SU-DHL-6 (cell line): ENCODE data around the gene MPHOSPH6.
"Not testable (repeated sequence)": the region's sequence is repeated elsewhere in the genome, so short reads cannot be mapped to it uniquely, and the experiment has no call there.

Experiments
- H2AFZ ChIP-seq: fragments of 200-600 bp; sonication (generic); 2 replicates; pipeline ENCODE4 v1.6.1; 2014; ENCODE audit warnings: low read depth, mild to moderate bottlenecking, moderate library complexity, mixed read lengths, antibody characterized with exemption, low read length; ENCODE audit not compliant: severe bottlenecking
- H3F3A ChIP-seq: fragments of 200-600 bp; shearing (Covaris generic); 2 replicates; pipeline ENCODE4 v1.6.0; 2016; ENCODE audit warnings: antibody characterized with exemption, mild to moderate bottlenecking; ENCODE audit not compliant: insufficient read depth
- H3K27ac ChIP-seq: fragments of 200-600 bp; sonication (generic); 2 replicates; pipeline ENCODE4 v1.5.1; 2016; ENCODE audit warnings: low read depth, mild to moderate bottlenecking, low read length, moderate library complexity, mixed read lengths
- H3K27me3 ChIP-seq: fragments of 200-600 bp; sonication (generic), shearing (Covaris generic); 2 replicates; pipeline ENCODE4 v1.6.0; 2014; ENCODE audit warnings: mild to moderate bottlenecking, low read length
- H3K36me3 ChIP-seq: fragments of 200-600 bp; sonication (generic); 2 replicates; pipeline ENCODE4 v1.6.1; 2014; ENCODE audit warnings: mild to moderate bottlenecking, low read length, mixed read lengths
- H3K4me2 ChIP-seq: fragments of 300-600, 200-600 bp; shearing (Covaris generic), sonication (generic); 2 replicates; pipeline ENCODE4 v1.6.0; 2014; ENCODE audit warnings: low read length, low read depth, mild to moderate bottlenecking; ENCODE audit not compliant: poor library complexity, severe bottlenecking
- H3K4me3 ChIP-seq: fragments of 200-600 bp; sonication (generic); 2 replicates; pipeline ENCODE4 v1.5.1; 2014; ENCODE audit warnings: antibody characterized with exemption, low read length, mild to moderate bottlenecking, mixed read lengths; ENCODE audit not compliant: insufficient read depth, poor library complexity, severe bottlenecking
- H3K79me2 ChIP-seq: fragments of 200-600 bp; sonication (generic); 2 replicates; pipeline ENCODE4 v1.6.1; 2014; ENCODE audit warnings: mild to moderate bottlenecking, low read length, moderate library complexity; ENCODE audit not compliant: insufficient read depth
- H3K9ac ChIP-seq: fragments of 200-600 bp; sonication (generic); 2 replicates; pipeline ENCODE4 v1.7.0; 2014; ENCODE audit warnings: mild to moderate bottlenecking, low read length
- H3K9me2 ChIP-seq: fragments of 200-600 bp; sonication (generic); replicated peaks from 2 replicates; pipeline ENCODE4 v1.6.1; 2014; ENCODE audit warnings: low read length; ENCODE audit not compliant: insufficient read depth
- H3K9me3 ChIP-seq: fragments of 200-600 bp; sonication (generic); 2 replicates; pipeline ENCODE4 v1.6.1; 2014; ENCODE audit warnings: low read length, mixed read lengths; ENCODE audit not compliant: insufficient read depth
- H4K20me1 ChIP-seq: fragments of 200-600 bp; sonication (generic); 2 replicates; pipeline ENCODE4 v1.6.1; 2014; ENCODE audit warnings: low read depth, mild to moderate bottlenecking, antibody characterized with exemption, low read length, moderate library complexity, mixed read lengths
- EZH2phosphoT487 ChIP-seq: fragments of 200-600 bp; sonication (generic), shearing (Covaris generic); conservative IDR thresholded peaks from 2 replicates; pipeline ENCODE4 v1.6.1; 2018; ENCODE audit warnings: mild to moderate bottlenecking, antibody characterized with exemption, low read length, moderate library complexity, mixed read lengths
- TF ChIP-seq, protein P1 (sequence below): fragments of 200-600 bp; sonication (generic); IDR thresholded peaks from one replicate; pipeline ENCODE4 v1.5.1; 2017; ENCODE audit warnings: antibody characterized with exemption, mild to moderate bottlenecking, low read length, moderate library complexity; ENCODE audit not compliant: insufficient read depth, poor library complexity, severe bottlenecking

Gene MPHOSPH6

DNA sequence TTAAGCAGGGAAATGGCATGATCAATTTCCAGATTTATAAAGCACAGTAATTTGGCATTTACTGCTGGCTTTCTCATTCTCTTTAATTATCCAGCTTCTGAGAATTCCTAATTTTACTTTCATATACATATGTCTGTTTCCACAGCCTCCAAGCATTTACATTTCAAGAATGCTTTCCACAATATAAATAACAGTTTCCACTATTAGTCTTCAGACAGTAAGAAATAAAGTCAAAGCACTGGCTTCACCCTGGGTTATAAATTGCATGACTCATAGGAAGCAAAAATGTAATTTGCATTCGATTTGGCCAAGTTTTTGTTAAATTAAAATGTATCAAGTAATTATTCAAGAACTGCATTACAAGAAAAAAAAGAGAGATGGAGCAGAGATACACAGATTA is 53.5 kb downstream of the MPHOSPH6 start:
- TF ChIP-seq, protein P1, sequence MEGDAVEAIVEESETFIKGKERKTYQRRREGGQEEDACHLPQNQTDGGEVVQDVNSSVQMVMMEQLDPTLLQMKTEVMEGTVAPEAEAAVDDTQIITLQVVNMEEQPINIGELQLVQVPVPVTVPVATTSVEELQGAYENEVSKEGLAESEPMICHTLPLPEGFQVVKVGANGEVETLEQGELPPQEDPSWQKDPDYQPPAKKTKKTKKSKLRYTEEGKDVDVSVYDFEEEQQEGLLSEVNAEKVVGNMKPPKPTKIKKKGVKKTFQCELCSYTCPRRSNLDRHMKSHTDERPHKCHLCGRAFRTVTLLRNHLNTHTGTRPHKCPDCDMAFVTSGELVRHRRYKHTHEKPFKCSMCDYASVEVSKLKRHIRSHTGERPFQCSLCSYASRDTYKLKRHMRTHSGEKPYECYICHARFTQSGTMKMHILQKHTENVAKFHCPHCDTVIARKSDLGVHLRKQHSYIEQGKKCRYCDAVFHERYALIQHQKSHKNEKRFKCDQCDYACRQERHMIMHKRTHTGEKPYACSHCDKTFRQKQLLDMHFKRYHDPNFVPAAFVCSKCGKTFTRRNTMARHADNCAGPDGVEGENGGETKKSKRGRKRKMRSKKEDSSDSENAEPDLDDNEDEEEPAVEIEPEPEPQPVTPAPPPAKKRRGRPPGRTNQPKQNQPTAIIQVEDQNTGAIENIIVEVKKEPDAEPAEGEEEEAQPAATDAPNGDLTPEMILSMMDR = no peak
- no peak for TF ChIP-seq EZH2phosphoT487
- Histone ChIP-seq H3K27me3 (no peaks in the 10 kb centered on the region), H3K9me2 (no peaks in the 10 kb centered on the region), H3K79me2 (no peaks in the 10 kb centered on the region), H3K9me3 (no peaks in the 10 kb centered on the region), H4K20me1 (no peaks in the 10 kb centered on the region), H3K36me3 (no peaks in the 10 kb centered on the region), H3K27ac (no peak overlapping the region), H2AFZ (no peak overlapping the region), H3K4me2 (no peak overlapping the region), H3F3A (no peaks in the 10 kb centered on the region), H3K4me3 (no peak overlapping the region), H3K9ac (no peak overlapping the region)

GRCh38 chr16:82113741-82114140 is 56.3 kb downstream of the MPHOSPH6 start:
- no peaks in the 10 kb centered on the region for H3K36me3 ChIP-seq
- H3K27ac ChIP-seq = no peak overlapping the region
- H4K20me1 ChIP-seq = no peaks in the 10 kb centered on the region
- H3K27me3 ChIP-seq = no peaks in the 10 kb centered on the region
- H3K9me2 ChIP-seq = no peaks in the 10 kb centered on the region
- no peak overlapping the region for H3K4me2 ChIP-seq
- TF ChIP-seq EZH2phosphoT487 = no peak
- TF ChIP-seq, protein P1 = no peak
- H3F3A ChIP-seq = no peaks in the 10 kb centered on the region
- H3K4me3 ChIP-seq = no peak overlapping the region
- H3K9me3 ChIP-seq = no peaks in the 10 kb centered on the region
- no peak overlapping the region for H3K9ac ChIP-seq
- H2AFZ ChIP-seq = no peak overlapping the region
- H3K79me2 ChIP-seq = no peaks in the 10 kb centered on the region

GRCh38 chr16:82111944-82112343 is 58.1 kb downstream of the MPHOSPH6 start:
- H3K27ac ChIP-seq = no peak overlapping the region
- H3K4me2 ChIP-seq = no peak overlapping the region
- TF ChIP-seq, protein P1 = no peak
- TF ChIP-seq EZH2phosphoT487 = no peak
- no peak overlapping the region for H3K4me3 ChIP-seq
- H4K20me1 ChIP-seq = no peaks in the 10 kb centered on the region
- H3K27me3 ChIP-seq = no peaks in the 10 kb centered on the region
- no peaks in the 10 kb centered on the region for H3K9me2 ChIP-seq
- H3K79me2 ChIP-seq = no peaks in the 10 kb centered on the region
- no peak overlapping the region for H3K9ac ChIP-seq
- H2AFZ ChIP-seq = no peak overlapping the region
- H3K36me3 ChIP-seq = no peaks in the 10 kb centered on the region
- H3K9me3 ChIP-seq = no peaks in the 10 kb centered on the region
- H3F3A ChIP-seq = no peaks in the 10 kb centered on the region

DNA sequence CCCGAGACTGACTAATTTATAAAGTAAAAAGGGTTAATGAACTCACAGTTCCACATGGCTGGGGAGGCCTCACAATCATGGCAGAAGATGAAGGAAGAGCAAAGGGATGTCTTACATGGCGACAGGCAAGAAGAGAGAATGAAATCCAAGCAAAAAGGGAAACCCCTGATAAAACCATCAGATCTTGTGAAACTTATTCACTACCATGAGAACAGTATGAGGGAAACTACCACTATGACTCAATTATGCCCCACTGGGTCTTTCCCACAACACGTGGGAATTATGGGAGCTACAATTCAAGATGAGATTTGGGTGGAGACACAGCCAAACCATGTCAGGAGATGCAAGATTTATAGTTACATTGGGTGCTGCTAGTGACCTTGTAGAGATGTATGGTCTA is 60.8 kb downstream of the MPHOSPH6 start:
- H3K9me3 ChIP-seq, H3K27ac ChIP-seq: not testable (repeated sequence)

More for the DNA sequence above, 60.8 kb downstream of the MPHOSPH6 start:
- H2AFZ ChIP-seq, H3K27me3 ChIP-seq, H3K4me2 ChIP-seq, H3K79me2 ChIP-seq, H3K4me3 ChIP-seq, H3K9ac ChIP-seq, H4K20me1 ChIP-seq, H3K9me2 ChIP-seq, H3K36me3 ChIP-seq, H3F3A ChIP-seq: not testable (repeated sequence)
